ENCODE measurements around the gene PDE8B.

The PDE8B gene

DNA sequence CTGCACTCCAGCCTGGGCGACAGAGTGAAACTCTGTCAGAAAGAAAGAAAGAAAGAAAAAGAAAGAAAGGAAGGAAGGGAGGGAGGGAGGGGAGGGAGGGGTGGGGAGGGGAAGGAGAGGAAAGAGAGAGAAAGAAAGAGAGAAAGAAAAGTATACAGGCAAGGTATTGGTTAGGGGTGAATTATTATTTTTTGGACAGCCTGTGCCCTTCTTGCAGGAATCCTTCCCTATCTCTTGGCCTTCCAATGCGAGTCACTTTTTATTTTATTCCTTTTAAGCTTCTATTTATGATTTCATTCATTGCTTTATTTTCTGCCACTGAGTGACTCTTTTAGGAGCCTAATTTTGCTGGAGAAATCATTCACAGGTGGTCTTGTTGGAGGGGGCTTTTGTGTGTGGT lies 98.7 kb downstream of the PDE8B start:
- no peaks in the 10 kb centered on the region for H3K27me3 ChIP-seq (replicated peaks in 2 of 5; ENCODE audit: control insufficient read depth in 4 of 5, insufficient read depth in 5 of 5, low read length in 4 of 5)
- no peaks in the 10 kb centered on the region for H3K4me1 ChIP-seq (ENCODE audit: control extremely low read depth in 1 of 4, control insufficient read depth in 4 of 4, insufficient read depth in 4 of 4, low read length in 3 of 4)
- ChIA-PET POLR2A (no interaction called here), CTCF (no interaction called here)
- H3K9me3 ChIP-seq (ENCODE audit: control extremely low read depth in 1 of 5, control insufficient read depth in 4 of 5, insufficient read depth in 2 of 5, low read depth in 1 of 5, low read length in 4 of 5): no peaks in the 10 kb centered on the region
- H3K36me3 ChIP-seq (ENCODE audit: control insufficient read depth in 4 of 4, insufficient read depth in 4 of 4, low read length in 3 of 4): no peaks in the 10 kb centered on the region
- no CpG with 5 or more reads among the region's 2 CpGs for WGBS (ENCODE audit: insufficient coverage)
- H3K4me3 ChIP-seq (ENCODE audit: control insufficient read depth in 1 of 7, extremely low read depth in 1 of 7, insufficient read depth in 4 of 7, low read depth in 2 of 7, low read length in 6 of 7): no peak overlapping the region
- H3K27ac ChIP-seq (ENCODE audit: insufficient read depth in 1 of 2, low read depth in 1 of 2, low read length in 2 of 2, poor library complexity in 1 of 2, severe bottlenecking in 2 of 2): no peak overlapping the region
- no peak for DNase-seq

DNA sequence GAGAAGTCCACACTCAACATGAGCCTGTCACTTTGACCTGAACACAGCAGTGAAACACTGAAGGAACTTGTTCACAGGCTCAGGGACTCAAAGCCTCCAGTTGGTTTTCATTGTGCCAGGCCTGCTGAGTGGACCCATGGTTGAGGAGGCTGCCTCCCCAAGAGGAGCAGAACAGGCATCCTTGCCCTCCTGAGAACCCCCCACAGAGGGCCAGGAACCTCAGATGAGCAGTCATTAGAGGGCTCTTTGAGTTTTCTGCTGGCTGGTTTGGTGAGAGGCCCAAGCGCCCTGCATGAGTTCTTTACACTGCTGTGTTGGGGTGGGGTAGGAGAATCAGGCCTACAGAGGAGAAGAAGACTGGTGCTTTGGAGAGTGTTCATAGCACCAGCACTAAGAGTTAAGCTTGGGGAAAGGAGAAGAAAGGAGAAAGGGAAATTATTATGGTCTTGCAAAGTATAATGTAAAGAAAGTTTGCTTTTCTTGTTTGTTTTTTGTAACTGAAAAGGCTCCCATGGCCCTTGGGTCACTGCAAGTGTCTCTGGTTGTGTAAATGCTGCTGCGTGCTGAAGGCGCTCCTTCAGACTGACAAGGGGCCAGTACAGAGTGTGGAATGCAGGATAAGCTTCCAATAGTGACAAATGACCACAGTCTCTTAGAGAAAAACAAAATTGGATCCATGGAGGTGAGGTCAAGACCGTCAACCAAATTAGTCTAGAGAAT lies 100.2 kb downstream of the PDE8B start:
- 100% methylated on average over 3 of the region's 4 CpGs for WGBS (ENCODE audit: insufficient coverage)
- CTCF ChIA-PET: no interaction called here
- no peaks in the 10 kb centered on the region for H3K27me3 ChIP-seq (replicated peaks in 2 of 5; ENCODE audit: control insufficient read depth in 4 of 5, insufficient read depth in 5 of 5, low read length in 4 of 5)
- no peaks in the 10 kb centered on the region for H3K9me3 ChIP-seq (ENCODE audit: control extremely low read depth in 1 of 5, control insufficient read depth in 4 of 5, insufficient read depth in 2 of 5, low read depth in 1 of 5, low read length in 4 of 5)
- H3K27ac ChIP-seq (ENCODE audit: insufficient read depth in 1 of 2, low read depth in 1 of 2, low read length in 2 of 2, poor library complexity in 1 of 2, severe bottlenecking in 2 of 2): no peak overlapping the region
- POLR2A ChIA-PET: no interaction called here
- H3K36me3 ChIP-seq (ENCODE audit: control insufficient read depth in 4 of 4, insufficient read depth in 4 of 4, low read length in 3 of 4): no peaks in the 10 kb centered on the region
- DNase-seq: no peak
- no peak overlapping the region for H3K4me3 ChIP-seq (ENCODE audit: control insufficient read depth in 1 of 7, extremely low read depth in 1 of 7, insufficient read depth in 4 of 7, low read depth in 2 of 7, low read length in 6 of 7)
- H3K4me1 ChIP-seq (ENCODE audit: control extremely low read depth in 1 of 4, control insufficient read depth in 4 of 4, insufficient read depth in 4 of 4, low read length in 3 of 4): no peaks in the 10 kb centered on the region

DNA sequence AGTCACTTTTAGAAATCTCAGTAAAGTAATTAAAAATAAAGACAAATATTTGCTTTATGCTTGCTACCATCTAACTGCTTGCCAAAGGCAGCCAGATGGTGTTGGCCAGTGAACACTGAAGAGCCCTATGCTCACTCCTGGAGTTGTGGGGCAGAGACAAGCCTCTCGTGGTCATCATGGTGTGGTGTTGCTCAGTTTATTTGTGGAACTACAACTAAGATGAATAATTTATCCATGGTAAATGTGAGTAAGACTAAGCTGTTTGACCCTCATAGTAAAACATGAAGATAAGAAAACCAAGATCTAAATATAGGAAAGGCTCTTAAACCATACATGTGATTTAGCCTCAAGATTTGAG lies 100.7 kb downstream of the PDE8B start:
- Histone ChIP-seq H3K9me3 (ENCODE audit: control extremely low read depth in 1 of 5, control insufficient read depth in 4 of 5, insufficient read depth in 2 of 5, low read depth in 1 of 5, low read length in 4 of 5) (no peaks in the 10 kb centered on the region), H3K4me3 (ENCODE audit: control insufficient read depth in 1 of 7, extremely low read depth in 1 of 7, insufficient read depth in 4 of 7, low read depth in 2 of 7, low read length in 6 of 7) (no peak overlapping the region), H3K27me3 (replicated peaks in 2 of 5; ENCODE audit: control insufficient read depth in 4 of 5, insufficient read depth in 5 of 5, low read length in 4 of 5) (no peaks in the 10 kb centered on the region), H3K36me3 (ENCODE audit: control insufficient read depth in 4 of 4, insufficient read depth in 4 of 4, low read length in 3 of 4) (no peaks in the 10 kb centered on the region), H3K27ac (ENCODE audit: insufficient read depth in 1 of 2, low read depth in 1 of 2, low read length in 2 of 2, poor library complexity in 1 of 2, severe bottlenecking in 2 of 2) (no peak overlapping the region), H3K4me1 (ENCODE audit: control extremely low read depth in 1 of 4, control insufficient read depth in 4 of 4, insufficient read depth in 4 of 4, low read length in 3 of 4) (no peaks in the 10 kb centered on the region)
- CTCF ChIA-PET: no interaction called here
- POLR2A ChIA-PET: no interaction called here
- 100% methylated on average over 1 of the region's 1 CpG for WGBS (ENCODE audit: insufficient coverage)
- no peak for DNase-seq

GRCh38 chr5:77312413-77312812 lies 101.9 kb downstream of the PDE8B start:
- no CpG with 5 or more reads among the region's 1 CpG for WGBS (ENCODE audit: insufficient coverage)
- no peak overlapping the region for H3K4me3 ChIP-seq (ENCODE audit: control insufficient read depth in 1 of 7, extremely low read depth in 1 of 7, insufficient read depth in 4 of 7, low read depth in 2 of 7, low read length in 6 of 7)
- H3K9me3 ChIP-seq (ENCODE audit: control extremely low read depth in 1 of 5, control insufficient read depth in 4 of 5, insufficient read depth in 2 of 5, low read depth in 1 of 5, low read length in 4 of 5): no peaks in the 10 kb centered on the region
- no peak for DNase-seq
- no peaks in the 10 kb centered on the region for H3K27me3 ChIP-seq (replicated peaks in 2 of 5; ENCODE audit: control insufficient read depth in 4 of 5, insufficient read depth in 5 of 5, low read length in 4 of 5)
- no peaks in the 10 kb centered on the region for H3K36me3 ChIP-seq (ENCODE audit: control insufficient read depth in 4 of 4, insufficient read depth in 4 of 4, low read length in 3 of 4)
- no peak overlapping the region for H3K27ac ChIP-seq (ENCODE audit: insufficient read depth in 1 of 2, low read depth in 1 of 2, low read length in 2 of 2, poor library complexity in 1 of 2, severe bottlenecking in 2 of 2)
- ChIA-PET POLR2A (no interaction called here), CTCF (no interaction called here)
- no peaks in the 10 kb centered on the region for H3K4me1 ChIP-seq (ENCODE audit: control extremely low read depth in 1 of 4, control insufficient read depth in 4 of 4, insufficient read depth in 4 of 4, low read length in 3 of 4)

GRCh38 chr5:77316871-77317661 lies 106.6 kb downstream of the PDE8B start:
- Histone ChIP-seq H3K4me1 (ENCODE audit: control extremely low read depth in 1 of 4, control insufficient read depth in 4 of 4, insufficient read depth in 4 of 4, low read length in 3 of 4) (no peaks in the 10 kb centered on the region), H3K36me3 (ENCODE audit: control insufficient read depth in 4 of 4, insufficient read depth in 4 of 4, low read length in 3 of 4) (no peaks in the 10 kb centered on the region), H3K27me3 (replicated peaks in 2 of 5; ENCODE audit: control insufficient read depth in 4 of 5, insufficient read depth in 5 of 5, low read length in 4 of 5) (no peaks in the 10 kb centered on the region), H3K9me3 (ENCODE audit: control extremely low read depth in 1 of 5, control insufficient read depth in 4 of 5, insufficient read depth in 2 of 5, low read depth in 1 of 5, low read length in 4 of 5) (no peaks in the 10 kb centered on the region), H3K27ac (ENCODE audit: insufficient read depth in 1 of 2, low read depth in 1 of 2, low read length in 2 of 2, poor library complexity in 1 of 2, severe bottlenecking in 2 of 2) (no peak overlapping the region), H3K4me3 (ENCODE audit: control insufficient read depth in 1 of 7, extremely low read depth in 1 of 7, insufficient read depth in 4 of 7, low read depth in 2 of 7, low read length in 6 of 7) (no peak overlapping the region)
- POLR2A ChIA-PET: no interaction called here
- no peak for DNase-seq
- no CpG with 5 or more reads among the region's 1 CpG for WGBS (ENCODE audit: insufficient coverage)
- CTCF ChIA-PET: no interaction called here

- Histone ChIP-seq H3K27ac (ENCODE audit: insufficient read depth in 1 of 2, low read depth in 1 of 2, low read length in 2 of 2, poor library complexity in 1 of 2, severe bottlenecking in 2 of 2) (no peak overlapping the region), H3K4me1 (ENCODE audit: control extremely low read depth in 1 of 4, control insufficient read depth in 4 of 4, insufficient read depth in 4 of 4, low read length in 3 of 4) (no peaks in the 10 kb centered on the region), H3K36me3 (ENCODE audit: control insufficient read depth in 4 of 4, insufficient read depth in 4 of 4, low read length in 3 of 4) (no peaks in the 10 kb centered on the region), H3K4me3 (ENCODE audit: control insufficient read depth in 1 of 7, extremely low read depth in 1 of 7, insufficient read depth in 4 of 7, low read depth in 2 of 7, low read length in 6 of 7) (no peak overlapping the region), H3K27me3 (replicated peaks in 2 of 5; ENCODE audit: control insufficient read depth in 4 of 5, insufficient read depth in 5 of 5, low read length in 4 of 5) (no peaks in the 10 kb centered on the region), H3K9me3 (ENCODE audit: control extremely low read depth in 1 of 5, control insufficient read depth in 4 of 5, insufficient read depth in 2 of 5, low read depth in 1 of 5, low read length in 4 of 5) (no peaks in the 10 kb centered on the region)
- no peak for DNase-seq
- ChIA-PET CTCF (no interaction called here), POLR2A (no interaction called here)
- no CpG with 5 or more reads among the region's 2 CpGs for whole genome bisulfite sequencing (ENCODE audit: insufficient coverage)
These were observed 107.6 kb downstream of the PDE8B start for GRCh38 chr5:77318060-77318459.

DNA sequence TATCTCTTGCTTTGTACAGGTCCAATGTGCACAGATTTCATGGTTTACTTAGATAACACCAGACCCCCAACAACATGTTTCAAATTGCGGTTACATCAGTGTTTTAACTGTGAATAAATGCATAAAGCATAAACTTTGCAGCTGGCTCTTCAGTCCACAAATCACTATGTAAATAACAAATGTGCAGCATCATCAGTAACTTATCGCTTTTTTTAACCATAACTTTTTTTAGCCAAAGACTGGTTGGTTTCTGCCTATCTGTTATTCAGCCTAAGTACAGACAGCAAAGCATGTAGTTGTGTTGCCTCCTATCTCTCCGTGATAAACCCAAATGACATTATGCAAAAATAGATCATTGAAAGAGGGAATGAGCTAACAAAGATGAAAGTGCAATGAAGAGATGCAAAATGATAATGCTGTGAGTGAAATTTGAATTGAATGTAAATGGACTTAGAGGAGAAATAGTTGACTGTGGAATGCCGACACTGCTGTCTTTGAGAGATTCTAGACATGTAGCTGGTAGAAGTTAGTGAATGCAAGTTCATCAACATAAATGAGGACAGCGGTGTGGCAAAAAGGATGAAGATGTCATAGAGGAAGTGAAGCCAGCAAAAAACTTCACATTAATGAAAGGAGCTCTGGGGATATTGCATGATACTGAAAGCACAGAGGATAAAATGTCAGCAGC lies 108.8 kb downstream of the PDE8B start:
- CTCF ChIA-PET: interaction anchor here (0.7 to 1.2 kb wide), 3 partner anchors 44 to 248 kb away, joined by 3 to 4 read pairs (median 3); no protein-coding TSS in a partner anchor
- Histone ChIP-seq H3K27ac (ENCODE audit: insufficient read depth in 1 of 2, low read depth in 1 of 2, low read length in 2 of 2, poor library complexity in 1 of 2, severe bottlenecking in 2 of 2) (no peak overlapping the region), H3K27me3 (replicated peaks in 2 of 5; ENCODE audit: control insufficient read depth in 4 of 5, insufficient read depth in 5 of 5, low read length in 4 of 5) (no peaks in the 10 kb centered on the region), H3K9me3 (ENCODE audit: control extremely low read depth in 1 of 5, control insufficient read depth in 4 of 5, insufficient read depth in 2 of 5, low read depth in 1 of 5, low read length in 4 of 5) (no peaks in the 10 kb centered on the region), H3K4me3 (ENCODE audit: control insufficient read depth in 1 of 7, extremely low read depth in 1 of 7, insufficient read depth in 4 of 7, low read depth in 2 of 7, low read length in 6 of 7) (no peak overlapping the region), H3K4me1 (ENCODE audit: control extremely low read depth in 1 of 4, control insufficient read depth in 4 of 4, insufficient read depth in 4 of 4, low read length in 3 of 4) (no peaks in the 10 kb centered on the region), H3K36me3 (ENCODE audit: control insufficient read depth in 4 of 4, insufficient read depth in 4 of 4, low read length in 3 of 4) (no peaks in the 10 kb centered on the region)
- 93% methylated on average over 5 of the region's 5 CpGs for WGBS (ENCODE audit: insufficient coverage)
- no peak for DNase-seq
- POLR2A ChIA-PET: no interaction called here

Measured in common myeloid progenitor, CD34-positive (primary cell).